ENCODE data around the gene HES3.

Gene HES3

DNA sequence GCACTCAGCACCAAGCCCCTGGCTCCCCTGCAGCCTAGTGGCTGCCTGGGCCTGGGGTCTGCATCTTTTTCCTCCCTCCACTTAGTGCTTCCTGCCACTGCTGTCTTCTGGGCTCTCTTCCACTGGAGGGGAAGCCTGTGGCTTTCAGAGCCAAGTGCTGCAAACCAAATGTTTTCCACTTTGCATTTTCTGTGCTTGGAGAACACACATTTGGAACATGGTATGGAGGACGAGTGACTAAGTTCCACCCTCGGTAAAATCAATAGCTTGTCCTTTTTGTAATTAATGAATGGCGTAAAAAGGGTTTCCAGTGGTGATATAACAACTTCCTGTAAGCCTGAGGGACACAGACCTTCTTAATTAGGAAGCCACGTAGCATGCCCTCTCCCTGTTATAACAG is 27.0 kb downstream of the HES3 start:
- Histone ChIP-seq H3K36me3 (replicated peaks; ENCODE audit: insufficient read depth, low read length) (no peaks in the 10 kb centered on the region), H3F3A (ENCODE audit: insufficient read depth, low read length) (no peaks in the 10 kb centered on the region), H3K9ac (ENCODE audit: low read length) (no peak overlapping the region), H3K4me3 (ENCODE audit: low read length) (no peak overlapping the region), H3K4me1 (ENCODE audit: low read length) (no peaks in the 10 kb centered on the region), H3K27me3 (replicated peaks; ENCODE audit: insufficient read depth, low read length) (no peaks in the 10 kb centered on the region), H4K20me1 (ENCODE audit: insufficient read depth, low read length) (no peaks in the 10 kb centered on the region), H3K9me3 (replicated peaks; ENCODE audit: insufficient read depth, low read length) (no peaks in the 10 kb centered on the region), H2AFZ (ENCODE audit: low read length) (no peak overlapping the region), H3K9me2 (replicated peaks; ENCODE audit: insufficient read depth, low read length) (no peaks in the 10 kb centered on the region), H3K79me2 (ENCODE audit: low read length) (no peaks in the 10 kb centered on the region), H3K27ac (ENCODE audit: low read length) (no peak overlapping the region), H3K4me2 (ENCODE audit: low read depth, low read length) (no peak overlapping the region)
- no peak for TF ChIP-seq EZH2 (optimal IDR thresholded peaks at IDR 0.05; ENCODE audit: low read depth, low read length)
- TF ChIP-seq CTCF (IDR thresholded peaks at IDR 0.05; ENCODE audit: low read length) = no peak
- no peak for TF ChIP-seq EZH2phosphoT487 (IDR thresholded peaks at IDR 0.05; ENCODE audit: low read length)
- no peak for DNase-seq

- no peak for DNase-seq
- no peak overlapping the region for H3K27ac ChIP-seq (ENCODE audit: low read length)
- no peaks in the 10 kb centered on the region for H3K27me3 ChIP-seq (replicated peaks; ENCODE audit: insufficient read depth, low read length)
- no peaks in the 10 kb centered on the region for H3K4me1 ChIP-seq (ENCODE audit: low read length)
- no peaks in the 10 kb centered on the region for H3K9me2 ChIP-seq (replicated peaks; ENCODE audit: insufficient read depth, low read length)
- H3K4me3 ChIP-seq (ENCODE audit: low read length) = no peak overlapping the region
- no peak for TF ChIP-seq EZH2 (optimal IDR thresholded peaks at IDR 0.05; ENCODE audit: low read depth, low read length)
- no peaks in the 10 kb centered on the region for H3K9me3 ChIP-seq (replicated peaks; ENCODE audit: insufficient read depth, low read length)
- H2AFZ ChIP-seq (ENCODE audit: low read length) = no peak overlapping the region
- H3K4me2 ChIP-seq (ENCODE audit: low read depth, low read length) = no peak overlapping the region
- no peaks in the 10 kb centered on the region for H4K20me1 ChIP-seq (ENCODE audit: insufficient read depth, low read length)
- H3K79me2 ChIP-seq (ENCODE audit: low read length) = no peaks in the 10 kb centered on the region
- no peaks in the 10 kb centered on the region for H3F3A ChIP-seq (ENCODE audit: insufficient read depth, low read length)
- no peaks in the 10 kb centered on the region for H3K36me3 ChIP-seq (replicated peaks; ENCODE audit: insufficient read depth, low read length)
- no peak overlapping the region for H3K9ac ChIP-seq (ENCODE audit: low read length)
Measured at GRCh38 chr1:6271554-6271953, 27.6 kb downstream of the HES3 start.

- H3K27ac ChIP-seq (ENCODE audit: low read length) = no peak overlapping the region
- no peaks in the 10 kb centered on the region for H3F3A ChIP-seq (ENCODE audit: insufficient read depth, low read length)
- H3K9ac ChIP-seq (ENCODE audit: low read length) = no peak overlapping the region
- DNase-seq = no peak
- no peak overlapping the region for H3K4me3 ChIP-seq (ENCODE audit: low read length)
- H3K27me3 ChIP-seq (replicated peaks; ENCODE audit: insufficient read depth, low read length) = no peaks in the 10 kb centered on the region
- TF ChIP-seq EZH2phosphoT487 (IDR thresholded peaks at IDR 0.05; ENCODE audit: low read length) = no peak
- no peak for TF ChIP-seq CTCF (IDR thresholded peaks at IDR 0.05; ENCODE audit: low read length)
- TF ChIP-seq EZH2 (optimal IDR thresholded peaks at IDR 0.05; ENCODE audit: low read depth, low read length) = no peak
- no peaks in the 10 kb centered on the region for H4K20me1 ChIP-seq (ENCODE audit: insufficient read depth, low read length)
- no peaks in the 10 kb centered on the region for H3K9me2 ChIP-seq (replicated peaks; ENCODE audit: insufficient read depth, low read length)
- H3K4me1 ChIP-seq (ENCODE audit: low read length) = no peaks in the 10 kb centered on the region
- H2AFZ ChIP-seq (ENCODE audit: low read length) = no peak overlapping the region
- H3K4me2 ChIP-seq (ENCODE audit: low read depth, low read length) = no peak overlapping the region
- no peaks in the 10 kb centered on the region for H3K9me3 ChIP-seq (replicated peaks; ENCODE audit: insufficient read depth, low read length)
- H3K36me3 ChIP-seq (replicated peaks; ENCODE audit: insufficient read depth, low read length) = no peaks in the 10 kb centered on the region
- H3K79me2 ChIP-seq (ENCODE audit: low read length) = no peaks in the 10 kb centered on the region
Measured at GRCh38 chr1:6272452-6272851, 28.5 kb downstream of the HES3 start.

DNA sequence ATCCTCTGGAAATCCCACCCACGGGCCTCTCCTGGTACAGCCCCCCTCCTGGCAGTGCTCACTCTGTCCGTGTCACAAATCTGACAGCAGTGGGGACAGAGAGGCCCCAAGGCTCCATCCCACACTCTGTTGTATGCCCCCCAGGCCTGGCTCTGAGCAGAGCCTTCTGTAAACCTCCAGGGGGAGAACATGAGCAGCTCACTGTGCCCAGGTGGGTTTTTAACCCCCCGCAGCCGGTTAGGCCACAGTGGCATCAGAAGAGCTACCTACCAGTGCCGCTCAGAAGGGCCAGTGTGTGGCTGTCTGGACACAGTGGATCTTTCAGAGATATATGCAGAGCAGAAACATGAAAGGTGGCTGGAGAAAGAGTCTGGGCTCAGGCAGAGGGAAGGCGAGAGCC is 28.9 kb downstream of the HES3 start:
- Histone ChIP-seq H3K4me3 (ENCODE audit: low read length) (no peak overlapping the region), H3K79me2 (ENCODE audit: low read length) (no peaks in the 10 kb centered on the region), H4K20me1 (ENCODE audit: insufficient read depth, low read length) (no peaks in the 10 kb centered on the region), H3K27ac (ENCODE audit: low read length) (no peak overlapping the region), H3F3A (ENCODE audit: insufficient read depth, low read length) (no peaks in the 10 kb centered on the region), H3K4me2 (ENCODE audit: low read depth, low read length) (no peak overlapping the region), H3K9me3 (replicated peaks; ENCODE audit: insufficient read depth, low read length) (no peaks in the 10 kb centered on the region), H3K4me1 (ENCODE audit: low read length) (no peaks in the 10 kb centered on the region), H3K9me2 (replicated peaks; ENCODE audit: insufficient read depth, low read length) (no peaks in the 10 kb centered on the region), H2AFZ (ENCODE audit: low read length) (no peak overlapping the region), H3K36me3 (replicated peaks; ENCODE audit: insufficient read depth, low read length) (no peaks in the 10 kb centered on the region), H3K27me3 (replicated peaks; ENCODE audit: insufficient read depth, low read length) (no peaks in the 10 kb centered on the region), H3K9ac (ENCODE audit: low read length) (no peak overlapping the region)
- DNase-seq = no peak
- TF ChIP-seq EZH2 (optimal IDR thresholded peaks at IDR 0.05; ENCODE audit: low read depth, low read length) (no peak), CTCF (IDR thresholded peaks at IDR 0.05; ENCODE audit: low read length) (no peak), EZH2phosphoT487 (IDR thresholded peaks at IDR 0.05; ENCODE audit: low read length) (no peak)
